Measurements from ENCODE around the gene LCE1D.

LCE1D gene

GRCh38 chr1:152823294-152823693 is 26.8 kb downstream of the LCE1D start:
- Histone ChIP-seq H3K4me1 (ENCODE audit: control insufficient read depth, insufficient read depth, low read length) (no peaks in the 10 kb centered on the region), H3K9me3 (ENCODE audit: control insufficient read depth, insufficient read depth, low read length) (peaks cover 15% of the 10 kb centered on the region), H3K27me3 (ENCODE audit: control insufficient read depth, insufficient read depth, low read length) (no peaks in the 10 kb centered on the region), H3K36me3 (ENCODE audit: control insufficient read depth, insufficient read depth, low read length) (no peaks in the 10 kb centered on the region), H3K4me3 (ENCODE audit: low read depth, low read length) (no peak overlapping the region), H3K9ac (ENCODE audit: low read depth, low read length) (no peak overlapping the region)

DNA sequence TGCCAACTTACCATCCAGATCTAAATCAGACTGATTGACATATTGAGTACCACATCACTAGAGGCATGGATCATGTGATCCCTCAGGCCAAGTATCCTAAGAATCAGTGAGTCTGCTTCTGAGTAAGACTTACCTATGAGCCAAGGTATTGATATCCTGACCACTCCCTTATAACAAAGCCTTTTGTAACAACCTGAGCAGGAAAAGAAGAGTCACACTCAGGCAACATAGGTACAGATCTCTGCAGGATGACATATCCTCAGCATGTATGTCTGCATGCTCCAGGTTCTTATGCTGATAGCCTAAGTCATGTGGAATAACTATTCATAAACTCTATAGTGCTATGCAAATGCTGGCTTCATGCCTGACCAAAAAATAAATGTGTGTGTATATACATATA is 28.4 kb downstream of the LCE1D start:
- H3K9me3 ChIP-seq (ENCODE audit: control insufficient read depth, insufficient read depth, low read length) = peaks cover 14% of the 10 kb centered on the region
- no peaks in the 10 kb centered on the region for H3K27me3 ChIP-seq (ENCODE audit: control insufficient read depth, insufficient read depth, low read length)
- no peak overlapping the region for H3K4me3 ChIP-seq (ENCODE audit: low read depth, low read length)
- no peaks in the 10 kb centered on the region for H3K36me3 ChIP-seq (ENCODE audit: control insufficient read depth, insufficient read depth, low read length)
- H3K9ac ChIP-seq (ENCODE audit: low read depth, low read length) = no peak overlapping the region
- H3K4me1 ChIP-seq (ENCODE audit: control insufficient read depth, insufficient read depth, low read length) = no peaks in the 10 kb centered on the region

- peaks cover 14% of the 10 kb centered on the region for H3K9me3 ChIP-seq (ENCODE audit: control insufficient read depth, insufficient read depth, low read length)
- H3K27me3 ChIP-seq (ENCODE audit: control insufficient read depth, insufficient read depth, low read length) = no peaks in the 10 kb centered on the region
- no peaks in the 10 kb centered on the region for H3K4me1 ChIP-seq (ENCODE audit: control insufficient read depth, insufficient read depth, low read length)
- H3K36me3 ChIP-seq (ENCODE audit: control insufficient read depth, insufficient read depth, low read length) = no peaks in the 10 kb centered on the region
- no peak within 1 kb of the TSS for H3K9ac ChIP-seq (ENCODE audit: low read depth, low read length)
- no peak within 1 kb of the TSS for H3K4me3 ChIP-seq (ENCODE audit: low read depth, low read length)
These were observed 30.7 kb downstream of the LCE1D start, which contains the start of gene LCE1A for GRCh38 chr1:152827173-152827572. Gene LCE1A (plus strand): TSS chr1:152827473. CDS start chr1:152827473, 0 bp downstream.

DNA sequence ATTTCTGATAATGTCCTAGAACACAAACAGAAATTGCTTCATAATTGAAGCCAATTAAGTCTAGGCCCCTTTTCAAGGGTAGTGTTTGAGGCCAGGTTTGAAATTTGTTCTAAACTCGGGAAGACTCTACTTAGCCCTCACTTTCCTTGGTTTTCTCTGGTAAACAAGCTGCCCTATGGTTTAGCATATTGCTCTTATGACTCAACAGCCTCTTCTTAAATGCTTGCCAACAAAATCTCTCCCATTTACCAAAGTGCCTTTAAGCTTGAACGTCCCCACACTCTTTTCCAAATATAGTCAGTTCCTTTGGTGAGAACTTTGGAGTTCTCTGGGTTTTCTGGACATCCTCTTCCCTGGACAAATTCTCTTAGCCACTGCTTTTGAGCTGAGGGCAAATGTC is 40.3 kb downstream of the LCE1D start:
- Histone ChIP-seq H3K4me3 (ENCODE audit: low read depth, low read length) (no peak overlapping the region), H3K27me3 (ENCODE audit: control insufficient read depth, insufficient read depth, low read length) (no peaks in the 10 kb centered on the region), H3K9ac (ENCODE audit: low read depth, low read length) (no peak overlapping the region), H3K36me3 (ENCODE audit: control insufficient read depth, insufficient read depth, low read length) (no peaks in the 10 kb centered on the region), H3K4me1 (ENCODE audit: control insufficient read depth, insufficient read depth, low read length) (no peaks in the 10 kb centered on the region), H3K9me3 (ENCODE audit: control insufficient read depth, insufficient read depth, low read length) (no peaks in the 10 kb centered on the region)

GRCh38 chr1:152842556-152842955 is 46.0 kb downstream of the LCE1D start, which contains the start of gene LCE6A:
Gene LCE6A (plus strand): TSS chr1:152842856. CDS start chr1:152843521, 665 bp downstream.
- no peak within 1 kb of the TSS for H3K4me3 ChIP-seq (ENCODE audit: low read depth, low read length)
- no peaks in the 10 kb centered on the region for H3K4me1 ChIP-seq (ENCODE audit: control insufficient read depth, insufficient read depth, low read length)
- H3K9ac ChIP-seq (ENCODE audit: low read depth, low read length) = no peak within 1 kb of the TSS
- peaks cover 2% of the 10 kb centered on the region for H3K9me3 ChIP-seq (ENCODE audit: control insufficient read depth, insufficient read depth, low read length)
- no peaks in the 10 kb centered on the region for H3K36me3 ChIP-seq (ENCODE audit: control insufficient read depth, insufficient read depth, low read length)
- no peaks in the 10 kb centered on the region for H3K27me3 ChIP-seq (ENCODE audit: control insufficient read depth, insufficient read depth, low read length)

Data from iPS-15b (cell line).